GM19099 (cell line): Measurements from ENCODE around the gene CCDC9.

ENCODE experiments used
- POLR2A ChIP-seq: IDR thresholded peaks from 3 replicates; pipeline ENCODE4 v1.6.1; 2011; ENCODE audit warnings: low read depth; ENCODE audit not compliant: insufficient read length; ENCODE audit errors: extremely low read depth

CCDC9 gene

GRCh38 chr19:47228937-47229675 lies 27.2 kb upstream of the CCDC9 start:
- TF ChIP-seq POLR2A: no peak

- TF ChIP-seq POLR2A: peak; percentile 11
Measured at GRCh38 chr19:47229676-47230053, 26.7 kb upstream of the CCDC9 start.

GRCh38 chr19:47230054-47230920 lies 26.0 kb upstream of the CCDC9 start:
- peak; percentile 15 for TF ChIP-seq POLR2A

GRCh38 chr19:47230921-47231214 lies 25.5 kb upstream of the CCDC9 start, which contains the start of gene BBC3:
TSS of gene BBC3 (minus strand) at chr19:47231199. CDS start at chr19:47228431, 2,768 bp downstream.
- no peak for TF ChIP-seq POLR2A

GRCh38 chr19:47231215-47232054 lies 24.9 kb upstream of the CCDC9 start:
- peak; percentile 73 for TF ChIP-seq POLR2A

- TF ChIP-seq POLR2A: no peak
Measured at GRCh38 chr19:47232422-47233211, 23.7 kb upstream of the CCDC9 start.

- no peak for TF ChIP-seq POLR2A
Measured at GRCh38 chr19:47236072-47236675, 20.2 kb upstream of the CCDC9 start.

- TF ChIP-seq POLR2A: no peak
Measured at GRCh38 chr19:47239152-47239551, 17.2 kb upstream of the CCDC9 start.

GRCh38 chr19:47239610-47240296 lies 16.6 kb upstream of the CCDC9 start:
- no peak for TF ChIP-seq POLR2A

- TF ChIP-seq POLR2A: no peak
Measured at GRCh38 chr19:47240556-47240955, 15.8 kb upstream of the CCDC9 start.

- TF ChIP-seq POLR2A: no peak
Measured at GRCh38 chr19:47240996-47241918, 15.1 kb upstream of the CCDC9 start.

GRCh38 chr19:47241919-47242577 lies 14.3 kb upstream of the CCDC9 start:
- TF ChIP-seq POLR2A: no peak
